ENCODE measurements around the gene AKAP5.

Gene AKAP5

GRCh38 chr14:64501411-64502171 lies 36.3 kb downstream of the AKAP5 start:
- WGBS (ENCODE audit: extremely low coverage, insufficient coverage, low lambda C conversion rate): no CpG with 5 or more reads among the region's 8 CpGs
- H3K27me3 ChIP-seq (ENCODE audit: insufficient read depth, low read length, poor library complexity): no peaks in the 10 kb centered on the region
- no peaks in the 10 kb centered on the region for H3K36me3 ChIP-seq (ENCODE audit: control insufficient read depth, insufficient read depth, low read length)
- no peak overlapping the region for H3K27ac ChIP-seq (ENCODE audit: low read depth, low read length)
- no peak overlapping the region for H4K5ac ChIP-seq (ENCODE audit: low read length)
- H3K18ac ChIP-seq (ENCODE audit: low read length): no peak overlapping the region
- H2BK15ac ChIP-seq (replicated peaks; ENCODE audit: low read depth): no peak overlapping the region
- H3K56ac ChIP-seq (ENCODE audit: low read length): peak overlapping the region; percentile 45
- H2BK120ac ChIP-seq (ENCODE audit: low read depth, low read length): no peak overlapping the region
- H3K23ac ChIP-seq (ENCODE audit: low read length): no peak overlapping the region
- no peak overlapping the region for H4K8ac ChIP-seq (ENCODE audit: low read depth, low read length)
- H3K4ac ChIP-seq (ENCODE audit: low read depth, low read length): no peak overlapping the region
- peaks cover 8% of the 10 kb centered on the region for H3K79me1 ChIP-seq (ENCODE audit: low read length)
- no peak overlapping the region for H3K4me3 ChIP-seq (ENCODE audit: low read length)
- peak; percentile 67 for DNase-seq
- peak overlapping the region; percentile 16 for H3K4me2 ChIP-seq (ENCODE audit: low read length)
- peak overlapping the region; percentile 98 for H3K9ac ChIP-seq (ENCODE audit: low read length)
- H3K79me2 ChIP-seq (ENCODE audit: control insufficient read depth, insufficient read depth, low read length): peaks cover 11% of the 10 kb centered on the region
- no peak overlapping the region for H2BK5ac ChIP-seq (ENCODE audit: low read length)
- peak overlapping the region; percentile 20 for H2AK5ac ChIP-seq (ENCODE audit: low read length)
- peaks cover 9% of the 10 kb centered on the region for H3K4me1 ChIP-seq (ENCODE audit: control insufficient read depth, low read depth, low read length)

- Histone ChIP-seq H2BK120ac (ENCODE audit: low read depth, low read length) (no peak overlapping the region), H3K9ac (ENCODE audit: low read length) (peak overlapping the region; percentile 98), H2BK15ac (replicated peaks; ENCODE audit: low read depth) (no peak overlapping the region), H3K4ac (ENCODE audit: low read depth, low read length) (peak overlapping the region; percentile 83), H3K27me3 (ENCODE audit: insufficient read depth, low read length, poor library complexity) (no peaks in the 10 kb centered on the region), H3K56ac (ENCODE audit: low read length) (peak overlapping the region; percentile 99), H2BK5ac (ENCODE audit: low read length) (no peak overlapping the region), H3K27ac (ENCODE audit: low read depth, low read length) (no peak overlapping the region), H3K4me3 (ENCODE audit: low read length) (no peak overlapping the region), H2AK5ac (ENCODE audit: low read length) (no peak overlapping the region), H3K79me2 (ENCODE audit: control insufficient read depth, insufficient read depth, low read length) (peaks cover 18% of the 10 kb centered on the region), H3K4me1 (ENCODE audit: control insufficient read depth, low read depth, low read length) (peaks cover 9% of the 10 kb centered on the region), H4K5ac (ENCODE audit: low read length) (no peak overlapping the region), H3K18ac (ENCODE audit: low read length) (no peak overlapping the region), H3K36me3 (ENCODE audit: control insufficient read depth, insufficient read depth, low read length) (no peaks in the 10 kb centered on the region), H3K79me1 (ENCODE audit: low read length) (peaks cover 8% of the 10 kb centered on the region), H3K4me2 (ENCODE audit: low read length) (peak overlapping the region; percentile 86), H3K23ac (ENCODE audit: low read length) (no peak overlapping the region), H4K8ac (ENCODE audit: low read depth, low read length) (no peak overlapping the region)
- no peak for DNase-seq
- WGBS (ENCODE audit: extremely low coverage, insufficient coverage, low lambda C conversion rate): no CpG with 5 or more reads among the region's 6 CpGs
These were observed 37.2 kb downstream of the AKAP5 start for GRCh38 chr14:64502456-64502855.

GRCh38 chr14:64502887-64503433 lies 37.7 kb downstream of the AKAP5 start:
- WGBS (ENCODE audit: extremely low coverage, insufficient coverage, low lambda C conversion rate): no CpG with 5 or more reads among the region's 29 CpGs
- Histone ChIP-seq H3K23ac (ENCODE audit: low read length) (no peak overlapping the region), H3K27ac (ENCODE audit: low read depth, low read length) (peak overlapping the region; percentile 100), H3K4me1 (ENCODE audit: control insufficient read depth, low read depth, low read length) (peaks cover 12% of the 10 kb centered on the region), H4K5ac (ENCODE audit: low read length) (no peak overlapping the region), H4K8ac (ENCODE audit: low read depth, low read length) (no peak overlapping the region), H2AK5ac (ENCODE audit: low read length) (no peak overlapping the region), H3K18ac (ENCODE audit: low read length) (peak overlapping the region; percentile 78), H3K36me3 (ENCODE audit: control insufficient read depth, insufficient read depth, low read length) (no peaks in the 10 kb centered on the region), H3K27me3 (ENCODE audit: insufficient read depth, low read length, poor library complexity) (no peaks in the 10 kb centered on the region), H3K4me3 (ENCODE audit: low read length) (peak overlapping the region; percentile 79), H2BK120ac (ENCODE audit: low read depth, low read length) (no peak overlapping the region), H3K9ac (ENCODE audit: low read length) (peak overlapping the region; percentile 98), H3K79me2 (ENCODE audit: control insufficient read depth, insufficient read depth, low read length) (peaks cover 22% of the 10 kb centered on the region), H3K4me2 (ENCODE audit: low read length) (peak overlapping the region; percentile 86), H3K56ac (ENCODE audit: low read length) (peak overlapping the region; percentile 99), H3K4ac (ENCODE audit: low read depth, low read length) (peak overlapping the region; percentile 83), H2BK5ac (ENCODE audit: low read length) (peak overlapping the region; percentile 85), H3K79me1 (ENCODE audit: low read length) (peaks cover 8% of the 10 kb centered on the region), H2BK15ac (replicated peaks; ENCODE audit: low read depth) (no peak overlapping the region)
- DNase-seq: peak; percentile 47

- no peak within 1 kb of the TSS for H4K5ac ChIP-seq (ENCODE audit: low read length)
- DNase-seq: peak; percentile 98
- peak within 1 kb of the TSS; percentile 87 for H4K8ac ChIP-seq (ENCODE audit: low read depth, low read length)
- no peak within 1 kb of the TSS for H2AK5ac ChIP-seq (ENCODE audit: low read length)
- H3K9ac ChIP-seq (ENCODE audit: low read length): peak within 1 kb of the TSS; percentile 98
- H3K23ac ChIP-seq (ENCODE audit: low read length): peak within 1 kb of the TSS; percentile 59
- H3K4me1 ChIP-seq (ENCODE audit: control insufficient read depth, low read depth, low read length): peaks cover 15% of the 10 kb centered on the region
- H3K18ac ChIP-seq (ENCODE audit: low read length): peak within 1 kb of the TSS; percentile 86
- peak within 1 kb of the TSS; percentile 85 for H2BK5ac ChIP-seq (ENCODE audit: low read length)
- H3K27ac ChIP-seq (ENCODE audit: low read depth, low read length): peak within 1 kb of the TSS; percentile 100
- H3K4me2 ChIP-seq (ENCODE audit: low read length): peak within 1 kb of the TSS; percentile 86
- no CpG with 5 or more reads among the region's 87 CpGs for WGBS (ENCODE audit: extremely low coverage, insufficient coverage, low lambda C conversion rate)
- peaks cover 8% of the 10 kb centered on the region for H3K79me1 ChIP-seq (ENCODE audit: low read length)
- H2BK15ac ChIP-seq (replicated peaks; ENCODE audit: low read depth): no peak within 1 kb of the TSS
- H3K4me3 ChIP-seq (ENCODE audit: low read length): peak within 1 kb of the TSS; percentile 85
- H3K36me3 ChIP-seq (ENCODE audit: control insufficient read depth, insufficient read depth, low read length): no peaks in the 10 kb centered on the region
- no peaks in the 10 kb centered on the region for H3K27me3 ChIP-seq (ENCODE audit: insufficient read depth, low read length, poor library complexity)
- H3K56ac ChIP-seq (ENCODE audit: low read length): peak within 1 kb of the TSS; percentile 99
- peak within 1 kb of the TSS; percentile 92 for H2BK120ac ChIP-seq (ENCODE audit: low read depth, low read length)
- H3K79me2 ChIP-seq (ENCODE audit: control insufficient read depth, insufficient read depth, low read length): peaks cover 26% of the 10 kb centered on the region
- peak within 1 kb of the TSS; percentile 100 for H3K4ac ChIP-seq (ENCODE audit: low read depth, low read length)
These were observed 38.4 kb downstream of the AKAP5 start, which contains the start of gene ZBTB25 for GRCh38 chr14:64503434-64504309. TSS of gene ZBTB25 (minus strand) at chr14:64503838. CDS start at chr14:64490533, 13,305 bp downstream.

GRCh38 chr14:64504310-64504896 lies 39.1 kb downstream of the AKAP5 start, which contains the start of gene ZBTB1:
TSS of gene ZBTB1 (plus strand) at chr14:64504770. CDS start at chr14:64521505, 16,735 bp downstream.
- Histone ChIP-seq H3K23ac (ENCODE audit: low read length) (peak within 1 kb of the TSS; percentile 59), H3K4me1 (ENCODE audit: control insufficient read depth, low read depth, low read length) (peaks cover 19% of the 10 kb centered on the region), H3K56ac (ENCODE audit: low read length) (peak within 1 kb of the TSS; percentile 99), H3K79me2 (ENCODE audit: control insufficient read depth, insufficient read depth, low read length) (peaks cover 30% of the 10 kb centered on the region), H2BK5ac (ENCODE audit: low read length) (peak within 1 kb of the TSS; percentile 79), H2AK5ac (ENCODE audit: low read length) (no peak within 1 kb of the TSS), H3K36me3 (ENCODE audit: control insufficient read depth, insufficient read depth, low read length) (no peaks in the 10 kb centered on the region), H4K5ac (ENCODE audit: low read length) (no peak within 1 kb of the TSS), H3K27ac (ENCODE audit: low read depth, low read length) (peak within 1 kb of the TSS; percentile 100), H3K9ac (ENCODE audit: low read length) (peak within 1 kb of the TSS; percentile 98), H3K4me2 (ENCODE audit: low read length) (peak within 1 kb of the TSS; percentile 86), H3K4ac (ENCODE audit: low read depth, low read length) (peak within 1 kb of the TSS; percentile 100), H2BK15ac (replicated peaks; ENCODE audit: low read depth) (no peak within 1 kb of the TSS), H2BK120ac (ENCODE audit: low read depth, low read length) (peak within 1 kb of the TSS; percentile 92), H3K79me1 (ENCODE audit: low read length) (peaks cover 8% of the 10 kb centered on the region), H4K8ac (ENCODE audit: low read depth, low read length) (peak within 1 kb of the TSS; percentile 87), H3K27me3 (ENCODE audit: insufficient read depth, low read length, poor library complexity) (no peaks in the 10 kb centered on the region), H3K18ac (ENCODE audit: low read length) (peak within 1 kb of the TSS; percentile 86), H3K4me3 (ENCODE audit: low read length) (peak within 1 kb of the TSS; percentile 85)
- WGBS (ENCODE audit: extremely low coverage, insufficient coverage, low lambda C conversion rate): no CpG with 5 or more reads among the region's 63 CpGs
- DNase-seq: peak; percentile 96

All from mesendoderm (in vitro differentiated cells).